Stimulated activated CD4-positive, alpha-beta T cell treated with anti-CD3 and anti-CD28 coated beads, Interleukin-15, amount 100 ng/mL, for 48 hours (primary cell): ENCODE measurements around the gene FLII.
"Not testable (repeated sequence)": the region's sequence is repeated elsewhere in the genome, so short reads cannot be mapped to it uniquely, and the experiment has no call there.

Experiments used
- DNase-seq, 2 donors: peaks; one replicate each; pipeline ENCODE4 v3.0.0-alpha.2; 2020; ENCODE audit warnings: low read depth in 2 of 2

The FLII gene

DNA sequence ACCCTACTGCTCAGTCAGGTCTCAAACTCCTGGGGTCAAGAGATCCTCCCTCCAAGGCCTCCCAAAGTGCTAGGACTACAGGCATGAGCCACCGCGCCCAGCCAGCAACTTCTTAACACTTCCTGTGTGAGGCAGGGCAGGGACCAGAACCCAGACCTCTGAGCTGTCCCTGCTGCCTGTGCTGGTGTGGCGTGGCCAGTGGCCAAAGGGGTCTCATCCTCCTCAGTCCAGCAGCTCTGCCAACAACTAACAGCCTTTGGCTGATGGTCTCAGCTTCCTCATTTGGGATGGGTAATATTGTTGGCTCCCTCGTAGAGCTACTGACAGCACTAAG lies 34.5 kb downstream of the FLII start:
- no peak for DNase-seq

DNA sequence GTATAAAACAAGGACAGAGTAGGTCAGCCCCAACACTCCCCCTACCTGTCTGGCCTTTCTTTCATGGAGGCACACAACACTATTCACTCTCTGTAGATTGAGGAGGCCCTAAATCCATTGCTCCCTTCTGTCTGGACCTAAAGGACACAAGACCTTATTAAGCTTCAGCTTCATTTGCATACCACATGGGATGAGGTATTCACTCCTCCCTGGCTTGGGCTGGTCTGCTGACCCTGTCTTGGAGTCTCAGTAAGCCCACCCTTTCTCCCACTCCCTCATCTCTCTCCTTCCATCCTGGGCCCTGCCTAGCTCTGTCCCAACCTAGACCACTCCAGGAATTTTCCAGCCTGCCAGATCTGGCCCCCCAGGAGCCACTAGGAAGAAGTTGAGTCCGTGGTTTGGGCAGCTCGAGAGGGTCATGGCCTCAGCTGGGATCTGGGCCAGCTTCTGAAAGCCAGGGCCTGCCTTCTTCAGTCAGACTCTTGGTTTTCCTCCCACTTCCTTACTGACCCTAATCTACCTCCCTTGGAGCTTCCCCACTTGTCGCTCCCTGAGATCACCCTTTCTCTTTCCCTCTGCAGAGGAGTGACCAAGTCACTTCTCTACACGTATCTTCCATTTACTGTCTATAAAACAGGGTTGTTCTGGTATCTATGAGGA lies 39.7 kb downstream of the FLII start:
- DNase-seq = no peak

DNA sequence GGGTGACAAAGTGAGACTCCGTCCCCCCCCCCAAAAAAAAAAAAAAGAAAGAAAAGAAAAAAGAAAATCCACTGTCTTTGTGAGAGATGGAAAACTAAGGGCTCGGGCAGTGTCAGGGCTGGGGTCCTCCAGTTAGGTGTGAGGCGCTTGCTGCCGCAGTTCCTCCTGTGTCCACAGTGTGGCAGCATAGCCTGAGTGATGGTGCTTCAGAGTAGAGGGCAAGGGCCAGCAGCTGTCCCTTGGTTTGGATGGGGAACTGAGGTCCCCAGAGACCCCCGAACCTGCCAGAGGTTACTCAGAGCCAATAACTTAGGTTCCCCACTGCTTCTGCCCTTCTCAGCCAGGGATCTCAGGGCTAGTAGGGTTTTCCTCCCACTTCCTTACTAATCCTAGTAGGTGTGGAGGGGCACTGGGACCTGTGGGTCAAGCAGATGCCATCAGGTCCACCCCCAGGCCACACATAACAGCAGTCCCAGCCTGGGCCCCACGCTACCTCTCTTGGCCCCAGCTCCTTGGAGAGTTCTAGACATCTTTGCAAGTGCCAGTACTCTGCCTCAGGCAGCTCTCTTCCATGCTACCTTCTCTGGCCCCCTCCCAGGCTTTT lies 41.0 kb downstream of the FLII start:
- peak; percentile 51 to 67 for DNase-seq

DNA sequence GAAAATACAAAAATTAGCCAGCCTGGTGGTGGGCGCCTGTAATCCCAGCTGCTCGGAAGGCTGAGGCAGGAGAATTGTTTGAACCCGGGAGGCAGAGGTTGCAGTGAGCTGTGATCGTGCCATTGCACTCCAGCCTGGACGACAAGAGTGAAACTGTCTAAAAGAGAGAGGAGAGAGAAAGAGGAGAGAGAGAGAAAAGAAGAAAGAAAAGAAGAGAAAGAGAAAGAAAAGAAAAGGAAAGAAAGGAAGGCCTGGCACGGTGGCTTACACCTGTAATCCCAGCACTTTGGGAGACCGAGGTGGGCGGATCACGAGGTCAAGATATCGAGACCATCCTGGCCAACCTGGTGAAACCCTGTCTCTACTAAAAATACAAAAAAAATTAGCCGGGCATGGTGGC lies 41.6 kb downstream of the FLII start:
- DNase-seq = not testable (repeated sequence)

DNA sequence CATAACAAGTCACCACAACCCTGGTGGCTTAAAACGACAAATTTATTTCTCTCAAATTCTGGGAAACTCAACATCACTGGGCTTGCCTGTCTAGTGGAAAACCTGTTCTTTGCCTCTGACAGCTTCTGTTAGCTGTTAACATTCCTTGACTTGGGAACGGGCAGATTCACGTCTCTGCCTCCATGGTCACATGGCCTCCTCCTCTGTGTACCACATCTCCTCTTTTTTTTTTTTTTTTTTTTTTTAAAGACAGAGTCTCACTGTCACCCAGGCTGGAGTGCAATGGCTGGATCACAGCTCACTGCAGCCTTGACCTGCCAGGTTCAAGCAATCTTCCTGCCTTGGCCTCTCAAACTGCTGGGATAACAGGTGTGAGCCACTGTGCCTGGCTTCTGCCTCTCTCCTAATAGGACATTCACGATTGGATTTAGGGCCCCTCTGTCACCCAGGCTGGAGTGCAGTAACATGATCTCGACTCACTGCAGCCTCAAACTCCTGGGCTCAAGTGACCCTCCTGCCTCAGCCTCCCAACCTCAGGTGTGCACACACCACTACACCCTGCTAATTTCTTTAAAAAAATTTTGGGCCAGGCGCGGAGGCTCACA lies 44.8 kb downstream of the FLII start:
- DNase-seq = no peak

DNA sequence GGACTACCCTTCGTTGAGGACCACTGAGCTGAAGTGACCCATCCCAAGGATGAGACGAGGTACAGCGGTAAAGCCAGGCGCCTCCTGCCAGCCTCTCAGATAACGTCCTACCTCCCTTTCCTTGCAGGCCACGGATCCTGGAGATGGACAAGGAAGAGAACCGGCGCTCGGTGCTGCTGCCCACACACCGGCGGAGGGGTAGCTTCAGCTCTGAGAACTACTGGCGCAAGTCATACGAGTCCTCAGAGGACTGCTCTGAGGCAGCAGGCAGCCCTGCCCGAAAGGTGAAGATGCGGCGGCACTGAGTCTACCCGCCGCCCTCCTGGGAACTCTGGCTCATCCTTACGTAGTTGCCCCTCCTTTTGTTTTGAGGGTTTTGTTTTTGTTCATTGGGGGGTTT lies 50.4 kb downstream of the FLII start:
- DNase-seq = no peak

DNA sequence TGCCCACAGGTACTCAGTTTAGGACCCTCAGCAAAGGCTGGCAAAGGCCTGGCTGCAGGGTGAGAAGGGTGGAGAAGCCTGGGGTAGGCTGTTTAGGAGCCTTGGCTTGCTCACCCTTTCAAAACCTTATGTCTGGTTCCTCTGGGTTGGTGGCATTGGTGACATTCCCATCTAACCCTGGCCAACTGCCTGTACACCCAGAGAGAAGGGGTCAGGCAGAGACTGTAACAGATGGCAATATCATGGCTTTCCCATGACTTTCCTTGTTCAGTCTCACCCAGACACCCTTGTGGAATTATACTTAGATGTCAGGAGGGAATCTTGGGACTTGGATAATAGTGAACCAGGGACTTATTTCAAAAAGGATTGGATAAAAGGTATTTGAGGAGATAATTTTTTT lies 51.6 kb downstream of the FLII start:
- no peak for DNase-seq

DNA sequence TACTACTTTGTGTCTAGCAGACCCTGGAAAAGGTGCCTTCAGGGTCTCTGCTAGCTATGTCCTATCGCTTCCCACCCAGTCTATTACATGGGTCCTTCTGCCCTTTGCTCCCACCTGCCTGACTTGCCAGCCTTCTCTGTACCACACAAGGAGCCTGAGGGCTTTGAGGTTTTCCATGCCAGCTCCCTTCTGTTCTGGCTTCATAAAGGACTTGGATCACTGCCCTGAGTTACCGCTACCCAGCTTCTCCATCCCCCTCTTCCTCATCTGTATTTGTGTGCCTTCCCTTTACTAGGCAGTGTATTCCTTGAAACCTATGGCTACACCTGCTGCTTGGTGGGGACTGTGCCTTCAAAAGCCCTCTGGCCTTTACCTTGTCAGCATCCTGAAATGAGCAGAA lies 52.7 kb downstream of the FLII start:
- no peak for DNase-seq

DNA sequence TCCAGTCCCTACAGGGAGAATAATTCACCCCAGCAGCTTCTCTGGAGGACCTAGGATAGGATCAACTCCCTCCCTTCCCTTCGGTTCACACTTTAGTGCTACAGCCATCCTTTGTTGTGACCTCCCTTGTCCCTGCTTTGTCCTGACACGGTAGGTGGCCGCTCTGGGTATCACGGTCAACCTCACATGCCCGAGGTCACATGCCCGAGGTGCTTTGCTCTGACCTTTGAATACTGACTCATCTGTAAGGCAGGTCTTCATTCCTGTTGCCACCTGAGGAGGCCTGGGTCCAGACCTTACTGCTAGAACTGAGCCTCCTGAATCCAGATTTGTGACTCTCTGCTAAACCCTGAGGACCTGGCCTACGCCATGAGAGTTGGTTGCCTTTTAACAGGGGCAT lies 55.2 kb downstream of the FLII start:
- no peak for DNase-seq

DNA sequence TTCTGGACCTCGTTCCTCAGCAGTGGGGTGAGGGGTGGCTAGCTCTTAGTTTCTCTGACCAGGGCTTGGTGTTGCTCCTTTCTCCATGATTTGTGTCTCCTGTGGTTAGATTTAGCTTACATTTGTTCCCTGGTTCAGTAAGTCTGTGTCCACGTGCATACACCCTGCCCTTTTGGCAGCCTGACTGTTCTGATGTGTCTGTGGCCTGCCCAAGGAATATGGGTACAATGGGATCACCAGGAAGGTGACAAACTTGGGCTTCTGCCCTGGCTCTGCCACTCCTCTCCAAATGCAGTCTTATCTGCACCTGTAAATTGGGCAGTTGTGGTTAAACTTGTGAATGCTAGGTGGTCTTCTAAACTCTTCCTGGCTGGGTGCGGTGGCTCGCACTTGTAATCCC lies 57.4 kb downstream of the FLII start:
- DNase-seq = no peak

DNA sequence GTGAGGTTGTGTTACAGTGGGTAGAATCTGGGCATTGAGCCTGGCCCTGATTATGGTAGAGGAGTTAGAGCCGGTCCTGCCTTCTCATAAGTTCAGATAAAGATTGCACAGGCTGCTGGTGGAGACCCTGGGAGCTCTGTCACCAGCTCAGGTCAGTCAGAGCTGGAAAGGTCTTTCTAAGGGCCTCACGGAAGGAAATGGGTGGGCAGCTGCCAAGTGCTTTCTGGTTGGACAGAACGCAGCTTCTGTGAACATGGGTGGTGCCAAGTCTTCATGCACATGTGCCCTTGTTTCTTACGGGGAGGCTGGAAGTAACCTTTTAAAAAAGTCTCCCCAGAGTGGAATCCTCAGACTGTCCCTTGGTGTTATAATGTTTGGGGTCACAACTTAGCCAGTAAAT lies 60.0 kb downstream of the FLII start:
- no peak for DNase-seq

DNA sequence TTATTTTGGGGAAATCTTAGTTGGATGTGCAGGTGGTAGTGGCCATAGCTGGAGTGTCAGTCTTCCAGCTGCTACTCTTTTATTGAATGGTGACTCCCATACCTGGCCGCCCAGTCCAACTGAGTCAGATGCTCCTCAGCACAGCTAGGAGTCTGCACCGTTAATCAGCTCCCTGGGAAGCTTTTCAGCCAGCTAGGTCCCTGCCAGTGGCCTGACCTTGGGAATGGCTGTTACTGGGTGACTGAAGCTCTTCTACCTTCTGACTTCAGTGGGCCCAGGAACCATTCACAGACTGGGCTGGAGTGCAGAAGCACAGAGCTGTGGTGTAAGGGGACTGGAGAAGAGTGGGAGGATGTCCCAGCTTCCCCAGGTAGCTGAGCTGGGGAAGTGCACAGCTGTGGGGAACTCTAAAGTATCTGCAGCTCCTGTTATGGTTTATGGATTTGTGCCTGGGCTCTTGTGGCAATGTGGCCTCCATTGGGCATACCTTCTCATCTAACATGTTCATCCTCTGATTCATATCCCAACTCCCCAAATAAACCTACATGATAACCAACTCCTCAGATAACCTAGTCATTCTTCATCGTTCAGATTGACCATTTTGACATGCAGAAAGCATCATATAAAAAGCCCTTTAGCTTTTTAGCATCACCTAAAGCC lies 60.9 kb downstream of the FLII start:
- no peak for DNase-seq

DNA sequence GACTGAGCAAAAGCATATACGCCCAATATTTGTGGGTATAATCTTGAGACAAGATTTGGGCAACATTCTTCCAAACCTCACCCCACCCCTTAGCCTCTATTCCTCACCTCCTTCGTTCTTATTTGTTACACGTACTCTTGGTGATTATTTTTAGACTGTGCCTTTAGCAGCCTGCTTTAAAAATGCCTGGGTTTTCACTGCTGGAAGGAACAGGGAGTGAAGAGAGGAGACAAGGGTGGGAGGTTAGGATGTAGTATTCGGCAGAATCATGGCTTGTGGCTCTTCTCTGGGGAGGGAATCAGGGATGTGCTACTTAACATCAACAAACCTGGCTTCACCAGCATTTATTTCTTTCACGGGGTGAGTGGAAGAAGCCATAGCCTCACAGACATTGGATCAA lies 63.3 kb downstream of the FLII start:
- no peak for DNase-seq
